HepG2 (cell line): ENCODE data around the gene KDM4F. TPM values are rescaled to one million over a fixed set of nuclear protein-coding genes. Genes with fewer than 3 reads are reported as not detected.

Experiments used
- AKNA ChIP-seq: sonication (generic); formaldehyde crosslinking; IDR thresholded peaks from 2 replicates; pipeline ENCODE4 v1.4.0; 2020; ENCODE audit warnings: missing genetic modification reagents, borderline replicate concordance
- ATF1 ChIP-seq: IDR thresholded peaks from 2 replicates; pipeline ENCODE4 v1.6.1; 2016; ENCODE audit warnings: mild to moderate bottlenecking, control low read depth
- ATF5 ChIP-seq: sonication (generic); formaldehyde crosslinking; IDR thresholded peaks from 2 replicates; pipeline ENCODE4 v1.4.0; 2020; ENCODE audit warnings: mild to moderate bottlenecking, low read depth, missing genetic modification reagents
- CREM ChIP-seq, 2 experiments: sonication (generic) in 1 of 2; formaldehyde crosslinking in 1 of 2; IDR thresholded peaks; 2 replicates each; pipeline versions ENCODE4 v1.4.0 to v1.6.1; 2016 to 2020; ENCODE audit warnings: antibody characterized with exemption in 1 of 2, mild to moderate bottlenecking in 1 of 2, missing genetic modification reagents in 1 of 2
- GATA4 ChIP-seq: sonication (generic); IDR thresholded peaks from 2 replicates; pipeline ENCODE4 v1.6.1; 2016; ENCODE audit warnings: antibody characterized with exemption, low read depth, borderline replicate concordance
- GMEB2 ChIP-seq: IDR thresholded peaks from 2 replicates; pipeline ENCODE4 v1.6.1; 2016; ENCODE audit warnings: missing biosample characterization, missing genetic modification reagents, low read depth
- HOXD1 ChIP-seq: sonication (generic); formaldehyde crosslinking; IDR thresholded peaks from 2 replicates; pipeline ENCODE4 v1.5.0; 2020; ENCODE audit warnings: missing genetic modification reagents
- KMT2A ChIP-seq: sonication (generic); formaldehyde crosslinking; IDR thresholded peaks from 2 replicates; pipeline ENCODE4 v1.4.0; 2020; ENCODE audit warnings: missing genetic modification reagents
- NRL ChIP-seq: sonication (generic); formaldehyde crosslinking; IDR thresholded peaks from 2 replicates; pipeline ENCODE4 v1.5.0; 2020; ENCODE audit warnings: missing genetic modification reagents, mild to moderate bottlenecking, moderate library complexity, borderline replicate concordance
- PHF21A ChIP-seq: sonication (generic); formaldehyde crosslinking; IDR thresholded peaks from 2 replicates; pipeline ENCODE4 v1.5.0; 2020; ENCODE audit warnings: mild to moderate bottlenecking, missing genetic modification reagents
- RBFOX2 ChIP-seq: fragments of 200-400 bp; formaldehyde crosslinking; IDR thresholded peaks from 2 replicates; pipeline ENCODE4 v1.6.1; 2017; ENCODE audit warnings: low read depth, mild to moderate bottlenecking, low read length
- RCOR2 ChIP-seq: IDR thresholded peaks from 2 replicates; pipeline ENCODE4 v1.6.1; 2016; ENCODE audit warnings: missing biosample characterization, missing genetic modification reagents
- SMAD9 ChIP-seq: sonication (generic); formaldehyde crosslinking; IDR thresholded peaks from 2 replicates; pipeline ENCODE4 v1.5.1; 2020; ENCODE audit warnings: mild to moderate bottlenecking, missing genetic modification reagents
- SRF ChIP-seq: IDR thresholded peaks from 2 replicates; pipeline ENCODE4 v1.6.1; 2011; ENCODE audit warnings: mild to moderate bottlenecking, low read depth, low read length, moderate library complexity
- TARDBP ChIP-seq: sonication (generic); formaldehyde crosslinking; IDR thresholded peaks from 2 replicates; pipeline ENCODE4 v1.8.0; 2022; ENCODE audit warnings: mild to moderate bottlenecking, missing genetic modification reagents
- TMF1 ChIP-seq: sonication (generic); formaldehyde crosslinking; IDR thresholded peaks from 2 replicates; pipeline ENCODE4 v1.8.1; 2022; ENCODE audit warnings: low read depth, missing genetic modification reagents
- TSC22D2 ChIP-seq: sonication (generic); formaldehyde crosslinking; IDR thresholded peaks from 2 replicates; pipeline ENCODE4 v1.5.1; 2020; ENCODE audit warnings: missing genetic modification reagents, mild to moderate bottlenecking, borderline replicate concordance
- ZNF512 ChIP-seq: sonication (generic); formaldehyde crosslinking; IDR thresholded peaks from 2 replicates; pipeline ENCODE4 v1.4.0; 2020; ENCODE audit warnings: mild to moderate bottlenecking, missing genetic modification reagents
- ZNF513 ChIP-seq: sonication (generic); formaldehyde crosslinking; conservative IDR thresholded peaks from 2 replicates; pipeline ENCODE4 v1.5.0; 2020; ENCODE audit warnings: missing genetic modification reagents
- ZNF878 ChIP-seq: sonication (generic); formaldehyde crosslinking; IDR thresholded peaks from 2 replicates; pipeline ENCODE4 v1.8.1; 2023; ENCODE audit warnings: mild to moderate bottlenecking, missing genetic modification reagents, moderate library complexity
- polyA plus RNA-seq, 8 experiments: library from polyadenylated mRNA; depleted of rRNA in 3 of 8; stranded (reverse) in 7 of 8; unstranded in 1 of 8; fragments of >200 nt; fragmentation: Illumina TruSeq in 4 of 8; extraction: Trizol in 4 of 8; gene quantifications; 2 replicates each; pipeline versions ENCODE4 v1.2.1 to v1.2.3, GENCODE V29; 2011 to 2016; ENCODE audit warnings: low read depth in 4 of 8, missing spikeins in 1 of 8, mixed read lengths in 1 of 8; ENCODE audit not compliant: insufficient read depth in 1 of 8
- total RNA-seq, 5 experiments: library from RNA; depleted of rRNA; stranded (reverse); fragments of >200 nt; fragmentation: Illumina TruSeq; extraction: Trizol; gene quantifications; 2 replicates each; pipeline ENCODE4 v1.2.3, GENCODE V29; 2016; ENCODE audit warnings: low read depth in 1 of 5

KDM4F gene
- total and polyA plus RNA-seq, 2 of the 13 experiments (the other 11 are each of a cell fraction or from before 2014, with no cell fraction given), result not detected

GRCh38 chr11:95068549-95068948, 19.3 kb downstream of the KDM4F start (continued):
- TF ChIP-seq NRL (CRISPR knock-in tag) (no peak), SRF (no peak), TARDBP (CRISPR knock-in tag) (peak; percentile 25; the same call in 1 of the 2 replicates), ATF1 (CRISPR knock-in tag) (peak; percentile 27; the same call in 1 of the 2 replicates), GATA4 (peak; percentile 57; the same call in 1 of the 2 replicates), CREM (IDR thresholded peaks at IDR 0.05) (peak; percentile 59), CREM (CRISPR knock-in tag; IDR thresholded peaks at IDR 0.05) (no peak), GMEB2 (CRISPR knock-in tag) (no peak), ATF5 (CRISPR knock-in tag) (no peak), HOXD1 (no peak), ZNF513 (no peak), RBFOX2 (peak; percentile 41; the same call in 1 of the 2 replicates), SMAD9 (no peak), TMF1 (CRISPR knock-in tag) (no peak), AKNA (no peak), ZNF512 (no peak), KMT2A (CRISPR knock-in tag) (0 out of 2 replicates have a peak, but pooled peaks have one; percentile 35), PHF21A (peak; percentile 58; the same call in 1 of the 2 replicates), ZNF878 (CRISPR knock-in tag) (no peak), TSC22D2 (0 out of 2 replicates have a peak, but pooled peaks have one; percentile 2), RCOR2 (CRISPR knock-in tag) (no peak)
